Measurements from ENCODE around the gene SLC51A. TPM values are rescaled to one million over a fixed set of nuclear protein-coding genes. Genes with fewer than 3 reads are reported as not detected.

The SLC51A gene
- total and polyA plus RNA-seq, 2 of the 13 experiments (the other 11 are each of a cell fraction or from before 2014, with no cell fraction given): 4.3 to 48.8 TPM

DNA sequence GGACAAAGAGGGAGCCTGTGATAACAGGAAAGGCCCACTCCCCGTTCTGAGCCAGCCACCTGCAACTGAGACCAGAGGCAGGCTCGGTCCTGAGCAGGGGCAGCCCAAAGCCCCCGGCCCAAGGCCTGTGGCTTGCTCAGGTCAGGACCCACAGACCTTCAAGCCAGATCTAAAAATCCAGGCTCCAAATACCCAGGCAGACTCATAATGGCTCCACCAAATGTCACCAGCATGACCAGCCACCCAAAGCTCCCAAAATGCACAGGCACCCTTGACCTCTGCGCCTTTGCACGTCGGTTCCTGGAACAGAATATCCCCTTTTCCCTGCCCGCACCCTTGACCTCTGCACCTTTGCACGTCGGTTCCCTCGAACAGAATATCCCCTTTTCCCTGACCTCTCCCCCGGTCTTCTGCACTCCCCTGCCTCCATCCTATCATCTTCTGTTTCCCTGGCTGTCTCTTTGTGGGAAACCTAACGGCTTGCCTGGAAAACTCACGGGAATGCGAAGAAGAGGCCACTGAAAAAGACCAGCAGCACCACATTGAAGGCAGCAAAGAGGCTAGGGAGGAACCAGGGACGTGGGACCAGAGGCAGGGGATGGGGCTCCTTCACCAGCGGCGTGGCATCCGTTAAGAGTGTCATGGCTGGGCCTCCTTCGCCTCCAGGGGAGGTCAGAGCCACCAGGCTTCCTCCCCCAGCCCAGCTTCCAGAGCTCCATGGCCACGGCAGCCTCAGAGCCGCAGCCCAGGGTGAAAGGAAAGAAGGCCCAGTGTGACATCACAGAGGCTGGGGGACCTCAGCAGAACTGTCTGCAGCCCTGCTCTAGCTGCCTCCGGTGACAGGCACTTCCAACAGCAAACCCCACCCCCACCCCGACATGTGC is 5.4 kb upstream of the SLC51A start, which contains the start of gene ZDHHC19 (continued):
- TF ChIP-seq, protein P1, sequence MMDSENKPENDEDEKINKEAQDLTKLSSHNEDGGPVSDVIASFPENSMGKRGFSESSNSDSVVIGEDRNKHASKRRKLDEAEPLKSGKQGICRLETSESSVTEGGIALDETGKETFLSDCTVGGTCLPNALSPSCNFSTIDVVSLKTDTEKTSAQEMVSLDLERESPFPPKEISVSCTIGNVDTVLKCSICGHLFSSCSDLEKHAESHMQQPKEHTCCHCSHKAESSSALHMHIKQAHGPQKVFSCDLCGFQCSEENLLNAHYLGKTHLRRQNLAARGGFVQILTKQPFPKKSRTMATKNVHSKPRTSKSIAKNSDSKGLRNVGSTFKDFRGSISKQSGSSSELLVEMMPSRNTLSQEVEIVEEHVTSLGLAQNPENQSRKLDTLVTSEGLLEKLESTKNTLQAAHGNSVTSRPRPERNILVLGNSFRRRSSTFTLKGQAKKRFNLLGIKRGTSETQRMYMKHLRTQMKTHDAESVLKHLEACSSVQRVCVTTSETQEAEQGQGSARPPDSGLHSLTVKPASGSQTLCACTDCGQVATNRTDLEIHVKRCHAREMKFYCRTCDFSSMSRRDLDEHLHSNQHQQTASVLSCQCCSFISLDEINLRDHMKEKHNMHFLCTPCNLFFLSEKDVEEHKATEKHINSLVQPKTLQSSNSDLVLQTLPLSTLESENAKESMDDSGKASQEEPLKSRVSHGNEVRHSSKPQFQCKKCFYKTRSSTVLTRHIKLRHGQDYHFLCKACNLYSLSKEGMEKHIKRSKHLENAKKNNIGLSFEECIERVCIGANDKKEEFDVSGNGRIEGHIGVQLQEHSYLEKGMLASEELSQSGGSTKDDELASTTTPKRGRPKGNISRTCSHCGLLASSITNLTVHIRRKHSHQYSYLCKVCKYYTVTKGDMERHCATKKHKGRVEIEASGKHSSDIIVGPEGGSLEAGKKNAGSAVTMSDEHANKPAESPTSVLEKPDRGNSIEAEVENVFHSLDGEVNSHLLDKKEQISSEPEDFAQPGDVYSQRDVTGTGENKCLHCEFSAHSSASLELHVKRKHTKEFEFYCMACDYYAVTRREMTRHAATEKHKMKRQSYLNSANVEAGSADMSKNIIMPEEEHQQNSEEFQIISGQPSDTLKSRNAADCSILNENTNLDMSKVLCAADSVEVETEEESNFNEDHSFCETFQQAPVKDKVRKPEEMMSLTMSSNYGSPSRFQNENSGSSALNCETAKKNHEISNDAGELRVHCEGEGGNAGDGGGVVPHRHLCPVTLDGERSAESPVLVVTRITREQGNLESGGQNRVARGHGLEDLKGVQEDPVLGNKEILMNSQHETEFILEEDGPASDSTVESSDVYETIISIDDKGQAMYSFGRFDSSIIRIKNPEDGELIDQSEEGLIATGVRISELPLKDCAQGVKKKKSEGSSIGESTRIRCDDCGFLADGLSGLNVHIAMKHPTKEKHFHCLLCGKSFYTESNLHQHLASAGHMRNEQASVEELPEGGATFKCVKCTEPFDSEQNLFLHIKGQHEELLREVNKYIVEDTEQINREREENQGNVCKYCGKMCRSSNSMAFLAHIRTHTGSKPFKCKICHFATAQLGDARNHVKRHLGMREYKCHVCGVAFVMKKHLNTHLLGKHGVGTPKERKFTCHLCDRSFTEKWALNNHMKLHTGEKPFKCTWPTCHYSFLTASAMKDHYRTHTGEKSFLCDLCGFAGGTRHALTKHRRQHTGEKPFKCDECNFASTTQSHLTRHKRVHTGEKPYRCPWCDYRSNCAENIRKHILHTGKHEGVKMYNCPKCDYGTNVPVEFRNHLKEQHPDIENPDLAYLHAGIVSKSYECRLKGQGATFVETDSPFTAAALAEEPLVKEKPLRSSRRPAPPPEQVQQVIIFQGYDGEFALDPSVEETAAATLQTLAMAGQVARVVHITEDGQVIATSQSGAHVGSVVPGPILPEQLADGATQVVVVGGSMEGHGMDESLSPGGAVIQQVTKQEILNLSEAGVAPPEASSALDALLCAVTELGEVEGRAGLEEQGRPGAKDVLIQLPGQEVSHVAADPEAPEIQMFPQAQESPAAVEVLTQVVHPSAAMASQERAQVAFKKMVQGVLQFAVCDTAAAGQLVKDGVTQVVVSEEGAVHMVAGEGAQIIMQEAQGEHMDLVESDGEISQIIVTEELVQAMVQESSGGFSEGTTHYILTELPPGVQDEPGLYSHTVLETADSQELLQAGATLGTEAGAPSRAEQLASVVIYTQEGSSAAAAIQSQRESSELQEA (CRISPR knock-in tag; IDR thresholded peaks at IDR 0.05; ENCODE audit: not compliant biosample characterization): no peak
- TF ChIP-seq ERF (CRISPR knock-in tag; IDR thresholded peaks at IDR 0.05) (no peak), ZC3H4 (CRISPR knock-in tag; IDR thresholded peaks at IDR 0.05; ENCODE audit: borderline replicate concordance) (no peak), CHD4 (IDR thresholded peaks at IDR 0.05; ENCODE audit: borderline replicate concordance, low read length) (no peak)
- TF ChIP-seq, protein P2, sequence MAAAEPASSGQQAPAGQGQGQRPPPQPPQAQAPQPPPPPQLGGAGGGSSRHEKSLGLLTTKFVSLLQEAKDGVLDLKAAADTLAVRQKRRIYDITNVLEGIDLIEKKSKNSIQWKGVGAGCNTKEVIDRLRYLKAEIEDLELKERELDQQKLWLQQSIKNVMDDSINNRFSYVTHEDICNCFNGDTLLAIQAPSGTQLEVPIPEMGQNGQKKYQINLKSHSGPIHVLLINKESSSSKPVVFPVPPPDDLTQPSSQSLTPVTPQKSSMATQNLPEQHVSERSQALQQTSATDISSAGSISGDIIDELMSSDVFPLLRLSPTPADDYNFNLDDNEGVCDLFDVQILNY (CRISPR knock-in tag; conservative IDR thresholded peaks at IDR 0.05): no peak
- TF ChIP-seq, protein P3, sequence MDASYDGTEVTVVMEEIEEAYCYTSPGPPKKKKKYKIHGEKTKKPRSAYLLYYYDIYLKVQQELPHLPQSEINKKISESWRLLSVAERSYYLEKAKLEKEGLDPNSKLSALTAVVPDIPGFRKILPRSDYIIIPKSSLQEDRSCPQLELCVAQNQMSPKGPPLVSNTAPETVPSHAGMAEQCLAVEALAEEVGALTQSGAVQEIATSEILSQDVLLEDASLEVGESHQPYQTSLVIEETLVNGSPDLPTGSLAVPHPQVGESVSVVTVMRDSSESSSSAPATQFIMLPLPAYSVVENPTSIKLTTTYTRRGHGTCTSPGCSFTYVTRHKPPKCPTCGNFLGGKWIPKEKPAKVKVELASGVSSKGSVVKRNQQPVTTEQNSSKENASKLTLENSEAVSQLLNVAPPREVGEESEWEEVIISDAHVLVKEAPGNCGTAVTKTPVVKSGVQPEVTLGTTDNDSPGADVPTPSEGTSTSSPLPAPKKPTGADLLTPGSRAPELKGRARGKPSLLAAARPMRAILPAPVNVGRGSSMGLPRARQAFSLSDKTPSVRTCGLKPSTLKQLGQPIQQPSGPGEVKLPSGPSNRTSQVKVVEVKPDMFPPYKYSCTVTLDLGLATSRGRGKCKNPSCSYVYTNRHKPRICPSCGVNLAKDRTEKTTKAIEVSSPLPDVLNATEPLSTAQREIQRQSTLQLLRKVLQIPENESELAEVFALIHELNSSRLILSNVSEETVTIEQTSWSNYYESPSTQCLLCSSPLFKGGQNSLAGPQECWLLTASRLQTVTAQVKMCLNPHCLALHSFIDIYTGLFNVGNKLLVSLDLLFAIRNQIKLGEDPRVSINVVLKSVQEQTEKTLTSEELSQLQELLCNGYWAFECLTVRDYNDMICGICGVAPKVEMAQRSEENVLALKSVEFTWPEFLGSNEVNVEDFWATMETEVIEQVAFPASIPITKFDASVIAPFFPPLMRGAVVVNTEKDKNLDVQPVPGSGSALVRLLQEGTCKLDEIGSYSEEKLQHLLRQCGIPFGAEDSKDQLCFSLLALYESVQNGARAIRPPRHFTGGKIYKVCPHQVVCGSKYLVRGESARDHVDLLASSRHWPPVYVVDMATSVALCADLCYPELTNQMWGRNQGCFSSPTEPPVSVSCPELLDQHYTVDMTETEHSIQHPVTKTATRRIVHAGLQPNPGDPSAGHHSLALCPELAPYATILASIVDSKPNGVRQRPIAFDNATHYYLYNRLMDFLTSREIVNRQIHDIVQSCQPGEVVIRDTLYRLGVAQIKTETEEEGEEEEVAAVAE (CRISPR knock-in tag; IDR thresholded peaks at IDR 0.05; ENCODE audit: borderline replicate concordance): no peak
- TF ChIP-seq, protein P4, sequence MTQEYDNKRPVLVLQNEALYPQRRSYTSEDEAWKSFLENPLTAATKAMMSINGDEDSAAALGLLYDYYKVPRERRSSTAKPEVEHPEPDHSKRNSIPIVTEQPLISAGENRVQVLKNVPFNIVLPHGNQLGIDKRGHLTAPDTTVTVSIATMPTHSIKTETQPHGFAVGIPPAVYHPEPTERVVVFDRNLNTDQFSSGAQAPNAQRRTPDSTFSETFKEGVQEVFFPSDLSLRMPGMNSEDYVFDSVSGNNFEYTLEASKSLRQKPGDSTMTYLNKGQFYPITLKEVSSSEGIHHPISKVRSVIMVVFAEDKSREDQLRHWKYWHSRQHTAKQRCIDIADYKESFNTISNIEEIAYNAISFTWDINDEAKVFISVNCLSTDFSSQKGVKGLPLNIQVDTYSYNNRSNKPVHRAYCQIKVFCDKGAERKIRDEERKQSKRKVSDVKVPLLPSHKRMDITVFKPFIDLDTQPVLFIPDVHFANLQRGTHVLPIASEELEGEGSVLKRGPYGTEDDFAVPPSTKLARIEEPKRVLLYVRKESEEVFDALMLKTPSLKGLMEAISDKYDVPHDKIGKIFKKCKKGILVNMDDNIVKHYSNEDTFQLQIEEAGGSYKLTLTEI (CRISPR knock-in tag; conservative IDR thresholded peaks at IDR 0.05): no peak
- TF ChIP-seq, protein P5, sequence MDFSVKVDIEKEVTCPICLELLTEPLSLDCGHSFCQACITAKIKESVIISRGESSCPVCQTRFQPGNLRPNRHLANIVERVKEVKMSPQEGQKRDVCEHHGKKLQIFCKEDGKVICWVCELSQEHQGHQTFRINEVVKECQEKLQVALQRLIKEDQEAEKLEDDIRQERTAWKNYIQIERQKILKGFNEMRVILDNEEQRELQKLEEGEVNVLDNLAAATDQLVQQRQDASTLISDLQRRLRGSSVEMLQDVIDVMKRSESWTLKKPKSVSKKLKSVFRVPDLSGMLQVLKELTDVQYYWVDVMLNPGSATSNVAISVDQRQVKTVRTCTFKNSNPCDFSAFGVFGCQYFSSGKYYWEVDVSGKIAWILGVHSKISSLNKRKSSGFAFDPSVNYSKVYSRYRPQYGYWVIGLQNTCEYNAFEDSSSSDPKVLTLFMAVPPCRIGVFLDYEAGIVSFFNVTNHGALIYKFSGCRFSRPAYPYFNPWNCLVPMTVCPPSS (IDR thresholded peaks at IDR 0.05): no peak
